IPS-15b (cell line): Measurements from ENCODE around the gene PEX5L.
A peak's percentile ranks its signal among the peaks of the same experiment; 100 is the strongest.

Experiments
- H3K27me3 ChIP-seq: one replicate; pipeline ENCODE4 v1.6.1; 2013; ENCODE audit warnings: low read length; ENCODE audit not compliant: control insufficient read depth, insufficient read depth
- H3K36me3 ChIP-seq: one replicate; pipeline ENCODE4 v1.6.1; 2013; ENCODE audit warnings: low read length; ENCODE audit not compliant: control insufficient read depth, insufficient read depth
- H3K4me1 ChIP-seq: one replicate; pipeline ENCODE4 v1.6.1; 2013; ENCODE audit warnings: mild to moderate bottlenecking, low read length; ENCODE audit not compliant: control insufficient read depth, insufficient read depth
- H3K4me3 ChIP-seq: one replicate; pipeline ENCODE4 v1.5.1; 2013; ENCODE audit warnings: low read depth, low read length
- H3K9ac ChIP-seq: one replicate; pipeline ENCODE4 v1.6.1; 2013; ENCODE audit warnings: low read depth, mild to moderate bottlenecking, low read length
- H3K9me3 ChIP-seq: one replicate; pipeline ENCODE4 v1.6.1; 2013; ENCODE audit warnings: mild to moderate bottlenecking, low read length; ENCODE audit not compliant: control insufficient read depth, insufficient read depth

Gene PEX5L

DNA sequence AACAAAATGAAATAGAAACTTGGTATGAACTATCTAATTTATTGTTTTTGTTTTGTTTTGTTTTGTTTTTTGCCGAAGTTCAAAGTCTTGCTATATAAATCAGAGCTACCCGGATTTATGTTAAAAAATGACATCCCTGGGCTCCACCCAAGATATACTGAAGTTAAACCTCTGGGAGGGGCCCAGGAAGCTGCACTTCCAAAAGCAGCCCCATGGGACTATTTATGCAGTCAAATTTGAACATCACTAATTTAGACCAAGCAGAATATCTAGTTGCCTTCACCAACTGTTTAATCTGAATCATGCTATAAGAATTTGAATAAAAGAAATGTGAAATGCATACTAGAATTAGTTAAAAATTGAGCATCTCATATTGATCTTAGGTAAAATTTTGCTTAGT is 32.2 kb downstream of the PEX5L start:
- H3K4me1 ChIP-seq = no peaks in the 10 kb centered on the region
- no peak overlapping the region for H3K4me3 ChIP-seq
- no peak overlapping the region for H3K9ac ChIP-seq
- H3K9me3 ChIP-seq = no peaks in the 10 kb centered on the region
- no peaks in the 10 kb centered on the region for H3K36me3 ChIP-seq
- H3K27me3 ChIP-seq = no peaks in the 10 kb centered on the region

DNA sequence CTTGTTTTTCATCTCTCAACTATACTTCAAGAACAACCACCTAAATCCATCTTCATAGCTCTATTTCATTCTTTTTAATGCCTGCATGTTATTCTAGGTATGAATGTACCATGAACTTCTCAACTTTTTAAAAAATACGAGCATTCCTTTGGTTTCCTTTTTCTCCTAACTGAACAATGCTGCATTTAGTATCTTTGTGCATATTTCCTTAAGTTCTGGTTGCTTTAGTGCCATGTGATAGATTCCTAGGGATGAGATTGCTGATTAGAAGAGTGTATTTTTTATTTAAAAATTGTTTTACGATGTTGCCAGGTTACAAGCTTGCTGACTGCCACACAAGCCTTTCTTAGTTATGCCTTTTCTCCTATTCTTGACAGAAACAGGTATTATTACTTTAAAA is 34.7 kb downstream of the PEX5L start:
- Histone ChIP-seq H3K4me1 (no peaks in the 10 kb centered on the region), H3K9ac (no peak overlapping the region), H3K9me3 (no peaks in the 10 kb centered on the region), H3K4me3 (no peak overlapping the region), H3K27me3 (no peaks in the 10 kb centered on the region), H3K36me3 (no peaks in the 10 kb centered on the region)

DNA sequence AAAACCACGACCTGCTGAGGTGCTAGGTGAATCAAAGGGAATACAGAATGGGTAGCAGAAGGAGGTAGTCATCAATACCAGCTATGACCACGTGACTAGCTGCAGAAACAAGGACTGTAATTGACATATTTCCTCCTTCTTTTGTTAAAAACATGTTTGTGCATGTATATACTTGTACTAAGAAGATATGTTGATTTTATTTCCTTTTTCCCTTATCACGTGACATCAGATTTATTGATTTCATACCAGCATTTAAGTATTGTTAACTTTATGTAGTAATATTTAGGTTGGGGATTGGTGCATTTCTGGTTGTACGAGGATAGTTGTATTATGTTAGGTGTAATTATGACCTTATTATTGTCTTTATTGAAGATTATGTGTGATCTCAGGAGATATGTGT is 36.2 kb downstream of the PEX5L start:
- no peaks in the 10 kb centered on the region for H3K9me3 ChIP-seq
- no peaks in the 10 kb centered on the region for H3K36me3 ChIP-seq
- H3K9ac ChIP-seq = no peak overlapping the region
- H3K27me3 ChIP-seq = no peaks in the 10 kb centered on the region
- H3K4me1 ChIP-seq = no peaks in the 10 kb centered on the region
- H3K4me3 ChIP-seq = no peak overlapping the region

DNA sequence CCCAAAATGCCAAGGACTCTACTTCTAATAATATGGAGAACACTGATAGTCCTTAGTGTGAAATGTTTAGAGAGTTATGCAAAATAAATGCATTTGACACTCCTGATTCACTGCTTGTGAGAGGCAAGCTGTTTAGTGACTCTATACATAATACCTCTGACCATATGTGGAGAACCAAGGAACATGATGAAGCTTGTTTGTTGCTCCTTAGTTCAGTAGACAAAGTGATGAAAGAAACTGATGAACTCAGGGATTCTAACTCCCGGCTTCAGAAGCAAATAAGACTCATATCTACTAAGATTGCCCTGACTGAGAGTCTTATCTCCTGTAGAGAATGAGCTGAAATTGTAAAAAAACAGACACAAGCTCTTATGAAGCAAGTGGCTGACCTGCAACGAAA is 41.3 kb downstream of the PEX5L start:
- Histone ChIP-seq H3K9ac (no peak overlapping the region), H3K36me3 (no peaks in the 10 kb centered on the region), H3K9me3 (no peaks in the 10 kb centered on the region), H3K4me3 (no peak overlapping the region), H3K4me1 (no peaks in the 10 kb centered on the region), H3K27me3 (no peaks in the 10 kb centered on the region)

DNA sequence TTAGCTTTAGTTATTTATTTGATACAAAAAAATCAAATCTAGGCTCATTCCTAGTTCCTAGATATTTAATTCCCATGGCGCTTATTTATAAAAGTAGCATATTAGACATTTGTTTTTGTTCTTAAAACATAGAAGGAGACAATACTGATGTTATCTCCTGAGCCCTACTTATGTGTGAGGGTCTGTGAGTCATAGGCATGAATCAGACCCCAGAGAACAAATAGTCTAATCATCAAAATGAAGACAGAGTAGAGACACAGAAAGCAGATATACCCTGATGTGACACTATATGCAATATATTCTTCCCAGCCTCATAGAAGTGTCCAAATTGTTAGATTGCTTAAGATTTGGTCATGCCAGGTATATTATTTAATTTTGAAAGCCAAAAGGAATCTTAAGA is 44.9 kb downstream of the PEX5L start:
- no peaks in the 10 kb centered on the region for H3K9me3 ChIP-seq

DNA sequence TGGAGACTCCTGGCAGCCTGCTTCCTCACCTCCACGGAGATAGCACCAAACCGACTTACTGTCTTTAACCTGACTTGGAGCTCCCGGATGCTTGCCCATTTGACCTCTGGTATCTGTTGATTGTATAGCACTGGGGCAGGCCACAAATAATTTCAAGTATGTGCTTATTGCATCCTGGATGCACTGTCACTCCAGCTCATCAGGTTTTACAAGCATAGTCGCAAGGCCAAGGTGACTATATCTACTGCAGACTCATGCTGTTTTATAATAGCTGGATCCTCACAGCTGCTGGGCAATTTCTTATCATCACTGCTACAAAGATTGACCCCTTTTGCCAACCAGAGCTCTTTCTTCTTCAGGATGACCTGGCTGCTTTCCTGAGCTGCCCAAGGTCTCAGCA is 45.6 kb downstream of the PEX5L start:
- Histone ChIP-seq H3K4me1 (no peaks in the 10 kb centered on the region), H3K27me3 (no peaks in the 10 kb centered on the region), H3K4me3 (no peak overlapping the region), H3K9ac (no peak overlapping the region), H3K36me3 (no peaks in the 10 kb centered on the region), H3K9me3 (no peaks in the 10 kb centered on the region)

More for the DNA sequence above, 44.9 kb downstream of the PEX5L start:
- Histone ChIP-seq H3K9ac (no peak overlapping the region), H3K4me1 (no peaks in the 10 kb centered on the region), H3K27me3 (no peaks in the 10 kb centered on the region), H3K4me3 (no peak overlapping the region), H3K36me3 (no peaks in the 10 kb centered on the region)

DNA sequence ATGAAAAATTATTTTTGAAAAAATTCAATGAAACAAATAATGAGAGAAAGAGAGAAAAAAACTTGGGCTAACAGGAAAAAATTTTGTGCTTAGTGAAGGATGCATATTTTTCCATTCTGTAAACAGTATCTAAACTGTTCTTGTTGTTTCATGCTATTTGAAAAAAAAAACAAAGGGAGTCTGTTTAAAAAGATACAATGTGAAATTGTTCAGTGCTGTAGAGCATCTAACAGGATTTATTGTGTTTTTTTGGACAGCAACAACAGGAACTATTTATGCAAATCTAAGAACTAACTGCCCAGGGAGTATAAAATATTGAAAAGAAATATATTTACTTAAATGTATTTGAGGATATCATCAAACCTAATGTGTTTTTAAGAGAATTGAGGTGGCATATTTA is 55.1 kb downstream of the PEX5L start:
- Histone ChIP-seq H3K9me3 (no peaks in the 10 kb centered on the region), H3K4me1 (no peaks in the 10 kb centered on the region), H3K9ac (no peak overlapping the region), H3K4me3 (no peak overlapping the region), H3K36me3 (no peaks in the 10 kb centered on the region), H3K27me3 (no peaks in the 10 kb centered on the region)

DNA sequence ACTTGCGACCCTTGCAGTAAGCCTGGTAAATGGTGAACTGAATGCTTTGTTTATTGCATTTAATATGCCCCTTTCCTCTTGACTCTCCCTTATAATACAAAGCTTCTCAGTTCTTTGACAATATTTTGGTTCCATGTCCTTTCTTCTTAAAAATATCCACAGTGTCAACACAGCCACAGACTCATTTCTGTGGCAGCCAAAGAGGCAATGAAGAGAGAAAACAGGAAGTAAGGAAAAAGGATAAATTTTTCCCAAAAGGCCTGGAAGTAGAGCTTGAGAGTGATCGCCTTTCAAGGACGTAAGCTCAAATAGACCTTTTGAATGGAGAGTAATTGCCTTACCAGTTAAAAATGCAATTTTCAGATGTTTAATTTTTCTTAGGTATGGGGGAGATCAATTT is 59.4 kb downstream of the PEX5L start:
- H3K27me3 ChIP-seq = no peaks in the 10 kb centered on the region

DNA sequence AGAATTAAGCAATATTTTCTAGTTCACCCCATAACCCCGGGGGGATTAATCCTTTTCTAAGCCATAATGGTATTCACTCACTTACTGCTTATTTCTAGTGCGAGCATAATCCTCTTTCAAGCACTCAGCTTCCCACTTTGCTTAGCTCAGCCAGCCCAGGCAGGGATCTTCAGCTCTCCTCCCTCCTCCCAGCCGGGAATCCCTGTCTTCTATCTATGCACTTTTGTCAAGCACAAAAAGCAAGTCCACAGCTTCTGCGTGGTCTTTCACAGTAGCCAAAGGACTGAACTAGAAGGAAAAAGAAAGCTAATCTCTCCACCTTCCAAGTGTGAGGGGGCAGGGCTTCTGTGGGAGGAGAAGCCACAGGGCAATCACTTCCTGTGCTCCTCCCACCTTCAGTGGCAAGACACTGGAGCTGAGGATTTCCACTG is 62.8 kb downstream of the PEX5L start:
- Histone ChIP-seq H3K4me1 (peaks cover 6% of the 10 kb centered on the region), H3K4me3 (no peak overlapping the region), H3K36me3 (no peaks in the 10 kb centered on the region), H3K9ac (peak overlapping the region; percentile 17), H3K9me3 (no peaks in the 10 kb centered on the region), H3K27me3 (no peaks in the 10 kb centered on the region)

More for the DNA sequence above, 59.4 kb downstream of the PEX5L start:
- H3K9me3 ChIP-seq = no peaks in the 10 kb centered on the region
- no peaks in the 10 kb centered on the region for H3K36me3 ChIP-seq
- H3K4me3 ChIP-seq = no peak overlapping the region
- H3K9ac ChIP-seq = no peak overlapping the region
- H3K4me1 ChIP-seq = peaks cover 6% of the 10 kb centered on the region

DNA sequence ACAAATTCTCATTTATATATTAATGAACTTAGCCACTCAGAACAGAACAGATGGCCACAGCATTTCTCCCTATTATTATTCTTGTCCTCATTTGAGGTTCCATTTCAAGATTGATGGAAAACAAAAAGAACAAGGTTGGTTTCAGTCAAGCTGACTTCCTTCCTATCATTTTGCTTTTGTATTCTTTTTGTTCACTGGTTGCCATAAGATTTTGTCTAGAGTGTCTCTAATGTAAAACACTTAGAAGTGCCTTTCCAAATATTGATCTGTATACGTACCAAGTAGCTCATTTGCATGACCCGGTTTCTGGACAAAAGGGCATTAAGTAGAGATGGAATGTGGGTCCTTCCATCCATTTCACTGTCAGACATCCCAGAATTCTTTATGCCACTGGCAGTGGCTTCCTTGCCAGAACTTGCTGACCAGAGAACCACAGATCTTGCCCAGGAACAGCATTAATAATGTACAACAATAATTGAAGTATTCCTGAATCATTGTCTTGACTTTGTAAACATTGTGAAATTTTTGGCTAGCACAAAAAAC is 63.8 kb downstream of the PEX5L start:
- Histone ChIP-seq H3K36me3 (no peaks in the 10 kb centered on the region), H3K27me3 (no peaks in the 10 kb centered on the region), H3K9ac (no peak overlapping the region), H3K9me3 (no peaks in the 10 kb centered on the region), H3K4me1 (peaks cover 6% of the 10 kb centered on the region), H3K4me3 (no peak overlapping the region)

DNA sequence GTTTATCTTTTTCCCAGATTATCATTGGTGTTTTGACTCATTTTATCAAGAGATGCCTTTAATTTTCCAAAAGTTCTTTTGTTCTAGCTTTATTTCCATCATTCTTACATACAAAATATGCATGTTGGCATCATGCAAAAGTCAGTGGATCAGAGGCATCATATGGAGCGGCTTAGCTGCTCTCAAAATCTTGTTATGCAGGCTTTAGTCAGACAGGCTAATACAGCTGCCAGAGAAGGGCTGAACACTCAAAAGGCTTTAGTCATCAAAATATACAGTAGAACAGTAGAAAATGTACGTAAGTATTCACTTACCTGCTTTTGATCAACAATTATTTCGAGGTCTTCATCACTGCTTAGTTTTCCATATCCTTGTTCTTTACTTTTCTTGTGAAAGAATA is 65.5 kb downstream of the PEX5L start:
- H3K36me3 ChIP-seq = no peaks in the 10 kb centered on the region
- peaks cover 9% of the 10 kb centered on the region for H3K4me1 ChIP-seq
- H3K27me3 ChIP-seq = no peaks in the 10 kb centered on the region
- no peaks in the 10 kb centered on the region for H3K9me3 ChIP-seq
- H3K4me3 ChIP-seq = no peak overlapping the region
- H3K9ac ChIP-seq = no peak overlapping the region

DNA sequence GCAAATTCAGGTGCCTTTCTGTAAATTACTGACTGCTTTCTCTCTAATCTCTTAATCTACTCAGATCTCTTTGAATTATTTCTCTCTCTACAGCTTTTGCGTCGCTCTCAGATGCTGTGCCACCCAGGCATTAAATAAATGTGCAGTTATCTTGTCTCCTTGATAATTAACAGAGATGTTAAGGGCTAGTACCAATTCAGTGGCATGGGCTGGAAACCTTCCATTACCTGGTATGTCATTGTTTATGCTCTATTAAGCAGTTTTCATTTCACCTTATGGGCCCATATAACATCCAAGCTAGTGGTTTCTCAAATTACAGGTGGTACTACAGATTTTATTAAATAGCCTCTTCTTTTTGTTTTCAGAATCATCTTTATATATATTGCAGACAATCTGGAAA is 66.0 kb downstream of the PEX5L start:
- H3K36me3 ChIP-seq = no peaks in the 10 kb centered on the region
- H3K4me1 ChIP-seq = peaks cover 9% of the 10 kb centered on the region
- H3K27me3 ChIP-seq = no peaks in the 10 kb centered on the region
- H3K9ac ChIP-seq = no peak overlapping the region
- no peak overlapping the region for H3K4me3 ChIP-seq
- H3K9me3 ChIP-seq = no peaks in the 10 kb centered on the region
